OCI-LY7 (cell line): ENCODE results near the gene SMAP1.

Experiments used
- EZH2phosphoT487 ChIP-seq: fragments of 200-600 bp; sonication (generic); IDR thresholded peaks from 2 replicates; pipeline ENCODE4 v1.6.1; 2018; ENCODE audit warnings: low read depth, borderline replicate concordance, mild to moderate bottlenecking, mixed run types, antibody characterized with exemption, low read length, moderate library complexity, mixed read lengths
- TF ChIP-seq, protein P1 (sequence below): fragments of 200-600 bp; sonication (generic); conservative IDR thresholded peaks from 2 replicates; pipeline ENCODE4 v1.5.1; 2014; ENCODE audit warnings: mild to moderate bottlenecking, antibody characterized with exemption, low read length, moderate library complexity, mixed read lengths

DNA sequence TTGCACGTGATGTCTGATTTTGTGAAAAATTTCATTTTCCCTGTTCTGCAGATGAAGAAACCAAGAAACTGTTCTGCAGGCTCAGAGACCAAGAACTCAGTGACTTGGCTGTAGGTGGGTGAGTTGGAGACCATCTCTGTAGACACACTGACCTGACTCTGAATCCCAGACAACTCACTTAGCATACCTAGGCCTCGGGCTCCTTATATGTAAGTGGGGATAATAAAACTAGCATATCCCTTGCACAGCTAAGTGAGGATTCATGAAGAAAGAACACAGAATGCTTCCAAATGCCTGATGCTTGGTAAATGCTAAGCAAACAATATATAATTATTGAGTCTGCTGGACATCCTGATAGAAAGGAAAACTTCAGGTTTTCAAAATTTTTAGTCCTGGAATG lies 218.4 kb downstream of the SMAP1 start:
- TF ChIP-seq, protein P1, sequence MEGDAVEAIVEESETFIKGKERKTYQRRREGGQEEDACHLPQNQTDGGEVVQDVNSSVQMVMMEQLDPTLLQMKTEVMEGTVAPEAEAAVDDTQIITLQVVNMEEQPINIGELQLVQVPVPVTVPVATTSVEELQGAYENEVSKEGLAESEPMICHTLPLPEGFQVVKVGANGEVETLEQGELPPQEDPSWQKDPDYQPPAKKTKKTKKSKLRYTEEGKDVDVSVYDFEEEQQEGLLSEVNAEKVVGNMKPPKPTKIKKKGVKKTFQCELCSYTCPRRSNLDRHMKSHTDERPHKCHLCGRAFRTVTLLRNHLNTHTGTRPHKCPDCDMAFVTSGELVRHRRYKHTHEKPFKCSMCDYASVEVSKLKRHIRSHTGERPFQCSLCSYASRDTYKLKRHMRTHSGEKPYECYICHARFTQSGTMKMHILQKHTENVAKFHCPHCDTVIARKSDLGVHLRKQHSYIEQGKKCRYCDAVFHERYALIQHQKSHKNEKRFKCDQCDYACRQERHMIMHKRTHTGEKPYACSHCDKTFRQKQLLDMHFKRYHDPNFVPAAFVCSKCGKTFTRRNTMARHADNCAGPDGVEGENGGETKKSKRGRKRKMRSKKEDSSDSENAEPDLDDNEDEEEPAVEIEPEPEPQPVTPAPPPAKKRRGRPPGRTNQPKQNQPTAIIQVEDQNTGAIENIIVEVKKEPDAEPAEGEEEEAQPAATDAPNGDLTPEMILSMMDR, result no peak
- no peak for TF ChIP-seq EZH2phosphoT487
